GM23338 (cell line): Measurements from ENCODE around the gene KRTAP4-9.

Experiments
- CREB1 ChIP-seq: fragments of 250-450 bp; sonication (Bioruptor Pico); IDR thresholded peaks from 2 replicates; pipeline ENCODE4 v1.5.0; 2020; ENCODE audit warnings: low read depth, mild to moderate bottlenecking, moderate library complexity
- EZH2 ChIP-seq: fragments of 200-600 bp; sonication (generic); IDR thresholded peaks from one replicate; pipeline ENCODE4 v1.8.0; 2017; ENCODE audit warnings: antibody characterized with exemption, mild to moderate bottlenecking, low read depth; ENCODE audit not compliant: unreplicated experiment
- EZH2phosphoT487 ChIP-seq: fragments of 200-600 bp; sonication (generic); IDR thresholded peaks from one replicate; pipeline ENCODE4 v1.8.1; 2018; ENCODE audit warnings: antibody characterized with exemption; ENCODE audit not compliant: unreplicated experiment
- POLR2AphosphoS5 ChIP-seq: IDR thresholded peaks from 2 replicates; pipeline ENCODE4 v1.6.1; 2016; ENCODE audit warnings: antibody characterized with exemption, low read depth
- STAT1 ChIP-seq: IDR thresholded peaks from one replicate; pipeline ENCODE4 v1.6.1; 2016; ENCODE audit warnings: antibody characterized with exemption; ENCODE audit not compliant: unreplicated experiment
- ZNF114 ChIP-seq: fragments of 250-450 bp; sonication (Bioruptor Pico); IDR thresholded peaks from 2 replicates; pipeline ENCODE4 v1.5.0; 2020; ENCODE audit warnings: mild to moderate bottlenecking, moderate library complexity
- ZNF331 ChIP-seq: fragments of 250-450 bp; sonication (Bioruptor Pico); IDR thresholded peaks from 2 replicates; pipeline ENCODE4 v1.5.0; 2020; ENCODE audit warnings: low read depth, mild to moderate bottlenecking, moderate library complexity
- TF ChIP-seq, protein P1 (sequence below): IDR thresholded peaks from one replicate; pipeline ENCODE4 v1.6.1; 2018; ENCODE audit warnings: antibody characterized with exemption; ENCODE audit not compliant: unreplicated experiment
- TF ChIP-seq, protein P2 (sequence below), 2 experiments: fragments of 200-600 bp in 1 of 2; sonication (generic) in 1 of 2; conservative IDR thresholded peaks; 2 replicates each; pipeline versions ENCODE4 v1.5.1 to v1.6.1; 2016 to 2017; ENCODE audit warnings: antibody characterized with exemption in 2 of 2, low read depth in 2 of 2, mild to moderate bottlenecking in 2 of 2, moderate library complexity in 1 of 2
- TF ChIP-seq, protein P3 (sequence below): IDR thresholded peaks from 2 replicates; pipeline ENCODE4 v1.6.1; 2016; ENCODE audit warnings: antibody characterized with exemption

DNA sequence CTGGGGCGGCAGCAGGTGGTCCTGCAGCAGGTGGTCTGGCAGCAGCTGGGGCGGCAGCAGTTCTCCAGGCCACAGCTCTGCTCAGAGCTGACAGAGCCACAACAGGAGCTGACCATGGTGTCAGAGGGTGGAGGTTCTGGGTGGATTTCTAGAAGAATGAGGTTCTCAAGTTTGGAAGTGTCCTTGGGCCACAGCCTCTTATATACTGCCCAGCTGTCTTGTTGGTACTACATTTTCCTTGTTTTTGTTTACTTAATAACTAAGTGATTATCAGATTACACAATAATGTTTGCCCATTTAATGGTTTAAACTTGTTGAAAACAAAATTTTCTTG, 44.4 kb downstream of the KRTAP4-9 start, which contains the start of gene KRTAP4-5:
- TF ChIP-seq EZH2: no peak
- TF ChIP-seq CREB1 (CRISPR knock-in tag): no peak
- TF ChIP-seq, protein P1, sequence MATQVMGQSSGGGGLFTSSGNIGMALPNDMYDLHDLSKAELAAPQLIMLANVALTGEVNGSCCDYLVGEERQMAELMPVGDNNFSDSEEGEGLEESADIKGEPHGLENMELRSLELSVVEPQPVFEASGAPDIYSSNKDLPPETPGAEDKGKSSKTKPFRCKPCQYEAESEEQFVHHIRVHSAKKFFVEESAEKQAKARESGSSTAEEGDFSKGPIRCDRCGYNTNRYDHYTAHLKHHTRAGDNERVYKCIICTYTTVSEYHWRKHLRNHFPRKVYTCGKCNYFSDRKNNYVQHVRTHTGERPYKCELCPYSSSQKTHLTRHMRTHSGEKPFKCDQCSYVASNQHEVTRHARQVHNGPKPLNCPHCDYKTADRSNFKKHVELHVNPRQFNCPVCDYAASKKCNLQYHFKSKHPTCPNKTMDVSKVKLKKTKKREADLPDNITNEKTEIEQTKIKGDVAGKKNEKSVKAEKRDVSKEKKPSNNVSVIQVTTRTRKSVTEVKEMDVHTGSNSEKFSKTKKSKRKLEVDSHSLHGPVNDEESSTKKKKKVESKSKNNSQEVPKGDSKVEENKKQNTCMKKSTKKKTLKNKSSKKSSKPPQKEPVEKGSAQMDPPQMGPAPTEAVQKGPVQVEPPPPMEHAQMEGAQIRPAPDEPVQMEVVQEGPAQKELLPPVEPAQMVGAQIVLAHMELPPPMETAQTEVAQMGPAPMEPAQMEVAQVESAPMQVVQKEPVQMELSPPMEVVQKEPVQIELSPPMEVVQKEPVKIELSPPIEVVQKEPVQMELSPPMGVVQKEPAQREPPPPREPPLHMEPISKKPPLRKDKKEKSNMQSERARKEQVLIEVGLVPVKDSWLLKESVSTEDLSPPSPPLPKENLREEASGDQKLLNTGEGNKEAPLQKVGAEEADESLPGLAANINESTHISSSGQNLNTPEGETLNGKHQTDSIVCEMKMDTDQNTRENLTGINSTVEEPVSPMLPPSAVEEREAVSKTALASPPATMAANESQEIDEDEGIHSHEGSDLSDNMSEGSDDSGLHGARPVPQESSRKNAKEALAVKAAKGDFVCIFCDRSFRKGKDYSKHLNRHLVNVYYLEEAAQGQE: no peak
- TF ChIP-seq, protein P2, sequence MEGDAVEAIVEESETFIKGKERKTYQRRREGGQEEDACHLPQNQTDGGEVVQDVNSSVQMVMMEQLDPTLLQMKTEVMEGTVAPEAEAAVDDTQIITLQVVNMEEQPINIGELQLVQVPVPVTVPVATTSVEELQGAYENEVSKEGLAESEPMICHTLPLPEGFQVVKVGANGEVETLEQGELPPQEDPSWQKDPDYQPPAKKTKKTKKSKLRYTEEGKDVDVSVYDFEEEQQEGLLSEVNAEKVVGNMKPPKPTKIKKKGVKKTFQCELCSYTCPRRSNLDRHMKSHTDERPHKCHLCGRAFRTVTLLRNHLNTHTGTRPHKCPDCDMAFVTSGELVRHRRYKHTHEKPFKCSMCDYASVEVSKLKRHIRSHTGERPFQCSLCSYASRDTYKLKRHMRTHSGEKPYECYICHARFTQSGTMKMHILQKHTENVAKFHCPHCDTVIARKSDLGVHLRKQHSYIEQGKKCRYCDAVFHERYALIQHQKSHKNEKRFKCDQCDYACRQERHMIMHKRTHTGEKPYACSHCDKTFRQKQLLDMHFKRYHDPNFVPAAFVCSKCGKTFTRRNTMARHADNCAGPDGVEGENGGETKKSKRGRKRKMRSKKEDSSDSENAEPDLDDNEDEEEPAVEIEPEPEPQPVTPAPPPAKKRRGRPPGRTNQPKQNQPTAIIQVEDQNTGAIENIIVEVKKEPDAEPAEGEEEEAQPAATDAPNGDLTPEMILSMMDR (conservative IDR thresholded peaks at IDR 0.05; ENCODE audit: low read depth in 2 of 2): no peak
- TF ChIP-seq POLR2AphosphoS5: no peak
- TF ChIP-seq EZH2phosphoT487: no peak
- TF ChIP-seq, protein P3, sequence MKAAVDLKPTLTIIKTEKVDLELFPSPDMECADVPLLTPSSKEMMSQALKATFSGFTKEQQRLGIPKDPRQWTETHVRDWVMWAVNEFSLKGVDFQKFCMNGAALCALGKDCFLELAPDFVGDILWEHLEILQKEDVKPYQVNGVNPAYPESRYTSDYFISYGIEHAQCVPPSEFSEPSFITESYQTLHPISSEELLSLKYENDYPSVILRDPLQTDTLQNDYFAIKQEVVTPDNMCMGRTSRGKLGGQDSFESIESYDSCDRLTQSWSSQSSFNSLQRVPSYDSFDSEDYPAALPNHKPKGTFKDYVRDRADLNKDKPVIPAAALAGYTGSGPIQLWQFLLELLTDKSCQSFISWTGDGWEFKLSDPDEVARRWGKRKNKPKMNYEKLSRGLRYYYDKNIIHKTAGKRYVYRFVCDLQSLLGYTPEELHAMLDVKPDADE: no peak
- no peak for TF ChIP-seq ZNF331 (CRISPR knock-in tag)
- TF ChIP-seq STAT1: no peak
- TF ChIP-seq ZNF114 (CRISPR knock-in tag): no peak
